Psoas muscle (tissue), 8 donors: ENCODE measurements around the gene SLC5A10. TPM values are rescaled to one million over a fixed set of nuclear protein-coding genes. Genes with fewer than 3 reads are reported as not detected.

Experiments
- ATAC-seq, 4 donors: fragments of 200-7000 bp; cut with Tn5 transposase; one replicate each; pipeline ENCODE4 v1.9.1; 2020; ENCODE audit warnings: moderate library complexity in 3 of 4, mild to moderate bottlenecking in 2 of 4
- DNase-seq, 2 donors: peaks; one replicate each; pipeline ENCODE4 v3.0.0-alpha.2; 2020
- H3K27ac ChIP-seq: fragments of 200-600 bp; one replicate; pipeline ENCODE4 v1.8.0; 2022
- H3K27me3 ChIP-seq, 3 donors: fragments of 200-600 bp in 1 of 3; one replicate each; pipeline versions ENCODE4 v1.6.1 to v1.8.0; 2013 to 2022; ENCODE audit warnings: low read length in 2 of 3, mild to moderate bottlenecking in 2 of 3, moderate library complexity in 1 of 3; ENCODE audit not compliant: insufficient read depth in 3 of 3
- H3K36me3 ChIP-seq, 2 donors: fragments of 200-600 bp in 1 of 2; one replicate each; pipeline versions ENCODE4 v1.6.1 to v1.8.0; 2013 to 2022; ENCODE audit warnings: low read depth in 1 of 2, mild to moderate bottlenecking in 1 of 2, moderate library complexity in 1 of 2; ENCODE audit not compliant: insufficient read depth in 1 of 2
- H3K4me1 ChIP-seq: fragments of 200-600 bp; one replicate; pipeline ENCODE4 v1.8.0; 2022
- H3K4me3 ChIP-seq: fragments of 200-600 bp; one replicate; pipeline ENCODE4 v1.8.0; 2022; ENCODE audit warnings: mild to moderate bottlenecking
- H3K9me3 ChIP-seq: fragments of 200-600 bp; one replicate; pipeline ENCODE4 v1.8.0; 2022
- CTCF ChIP-seq: fragments of 200-600 bp; IDR thresholded peaks from one replicate; pipeline ENCODE4 v1.8.0; 2022; ENCODE audit warnings: antibody characterized with exemption
- WGBS, 3 donors: extraction: QIAGEN DNeasy Blood & Tissue Kit; methylation state at CpG; one replicate each; pipeline versions ENCODE4 v1.1.6 to v1.1.7; 2013; 5-methylcytosine and 5-hydroxymethylcytosine counted together
- intact Hi-C, 2 donors: fragments of 100-400 bp; cut with DNase I; formaldehyde crosslinking; loops; one replicate each; pipeline versions ENCODE4 v1.11.0 to v1.14.2; 2022
- polyA plus RNA-seq, 3 donors: library from polyadenylated mRNA; stranded (reverse); fragments of 200-250 nt; gene quantifications; one replicate each; pipeline ENCODE4 v1.2.3, GENCODE V29; 2013
- total RNA-seq, 4 donors: library from RNA; stranded (reverse); fragmentation: NEBNext Ultra II Directional in 2 of 4; extraction: Animal tissue kit (Norgen Biotek cat#: 25700) in 2 of 4; gene quantifications; one replicate each; pipeline versions ENCODE4 v1.2.1 to v1.2.4, GENCODE V29; 2021 to 2023
- donor health status: healthy with polysubstance abuse.
- donor health status: DM: no; HTN: no; CAD: no; lungs with moderate emphysema.
- donor health status: Bipolar disorder and iron deficiency.
- donor health status: healthy.
- donor health status: DM: yes; HTN: yes; CAD: no.
- donor health status: DM: no; HTN: no; CAD: no.
- donor health status: DM: no; HTN: no; CAD: no.
- donor health status: DM: yes; HTN: yes; CAD: no.

The SLC5A10 gene
- total and polyA plus RNA-seq, 7 donors, result 0.03 TPM; not detected in 6

GRCh38 chr17:18960803-18961511 lies 9.0 kb downstream of the SLC5A10 start:
- WGBS, 3 donors, result 36 to 37% (median 37%) methylated on average over 17 of the region's 17 CpGs

GRCh38 chr17:18961634-18962493 lies 9.9 kb downstream of the SLC5A10 start:
- Histone ChIP-seq H3K27me3 (no peaks in the 10 kb centered on the region), H3K36me3 (no peaks in the 10 kb centered on the region), H3K4me3 (no peak overlapping the region), H3K9me3 (no peaks in the 10 kb centered on the region), H3K4me1 (no peaks in the 10 kb centered on the region), H3K27ac (no peak overlapping the region)
- TF ChIP-seq CTCF, result no peak
- DNase-seq, result peak in 1 of 2 donors; percentile 23
- no peak for ATAC-seq
- intact Hi-C loops, result loop anchor here in 1 of 2 donors (10.0 kb wide), 1 partner anchor 63 kb away; no protein-coding TSS in a partner anchor
- 74 to 83% (median 82%) methylated on average over 14 to 16 of the region's 16 CpGs for WGBS, 3 donors

More at GRCh38 chr17:18960803-18961511, 9.0 kb downstream of the SLC5A10 start:
- ATAC-seq, result peak; percentile 90 to 97 (median 94)
- peak; percentile 78 to 89 for DNase-seq
- TF ChIP-seq CTCF, result peak; percentile 89
- no peaks in the 10 kb centered on the region for H3K36me3 ChIP-seq
- no peaks in the 10 kb centered on the region for H3K27me3 ChIP-seq
- no peaks in the 10 kb centered on the region for H3K9me3 ChIP-seq
- no peaks in the 10 kb centered on the region for H3K4me1 ChIP-seq
- no peak overlapping the region for H3K27ac ChIP-seq
- no peak overlapping the region for H3K4me3 ChIP-seq
- intact Hi-C loops, result loop anchor here in 1 of 2 donors (10.0 kb wide), 1 partner anchor 64 kb away; no protein-coding TSS in a partner anchor

- WGBS, 3 donors, result 83 to 88% (median 86%) methylated on average over 6 of the region's 6 CpGs
These were observed 10.5 kb downstream of the SLC5A10 start for GRCh38 chr17:18962494-18962815.

More at GRCh38 chr17:18962494-18962815, 10.5 kb downstream of the SLC5A10 start:
- no peaks in the 10 kb centered on the region for H3K36me3 ChIP-seq
- DNase-seq, result peak in 1 of 2 donors; percentile 19
- H3K27me3 ChIP-seq, result no peaks in the 10 kb centered on the region
- no peak for TF ChIP-seq CTCF
- intact Hi-C loops, result loop anchor here in 1 of 2 donors (10.0 kb wide), 1 partner anchor 62 kb away; no protein-coding TSS in a partner anchor
- H3K9me3 ChIP-seq, result no peaks in the 10 kb centered on the region
- no peak overlapping the region for H3K27ac ChIP-seq
- ATAC-seq, result no peak
- H3K4me3 ChIP-seq, result no peak overlapping the region
- H3K4me1 ChIP-seq, result peaks cover 5% of the 10 kb centered on the region
